ENCODE measurements around the gene GOLGA6L10.
"Not testable (repeated sequence)": the region's sequence is repeated elsewhere in the genome, so short reads cannot be mapped to it uniquely, and the experiment has no call there.

The GOLGA6L10 gene

DNA sequence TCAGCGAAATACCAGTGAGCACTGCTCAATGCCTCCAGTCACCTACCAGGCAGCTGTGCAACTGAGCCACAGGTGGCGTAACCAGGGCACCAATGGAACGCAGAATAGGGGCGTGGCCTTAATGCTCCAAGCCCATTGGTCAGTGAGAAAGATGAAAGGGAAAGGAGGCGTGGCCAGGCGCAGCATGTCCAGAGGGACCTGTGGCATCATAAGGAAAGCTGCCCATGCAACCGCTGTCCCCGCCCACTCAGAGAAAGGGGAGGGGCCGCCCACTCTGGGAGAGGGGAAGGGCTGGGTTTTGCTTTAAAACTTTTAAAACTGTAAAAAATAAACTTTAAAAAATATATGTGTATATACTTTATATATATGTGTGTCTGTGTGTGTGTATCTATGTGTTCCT, at the start of gene GOLGA6L10:
GOLGA6L10 (minus strand) TSS at position 101 of the 400 bp plus-strand sequence; CDS start at position 1, 100 bp downstream.
- DNase-seq = not testable (repeated sequence)

GRCh38 chr15:82398785-82399184, 49.5 kb upstream of the GOLGA6L10 start:
- no peak for DNase-seq

DNA sequence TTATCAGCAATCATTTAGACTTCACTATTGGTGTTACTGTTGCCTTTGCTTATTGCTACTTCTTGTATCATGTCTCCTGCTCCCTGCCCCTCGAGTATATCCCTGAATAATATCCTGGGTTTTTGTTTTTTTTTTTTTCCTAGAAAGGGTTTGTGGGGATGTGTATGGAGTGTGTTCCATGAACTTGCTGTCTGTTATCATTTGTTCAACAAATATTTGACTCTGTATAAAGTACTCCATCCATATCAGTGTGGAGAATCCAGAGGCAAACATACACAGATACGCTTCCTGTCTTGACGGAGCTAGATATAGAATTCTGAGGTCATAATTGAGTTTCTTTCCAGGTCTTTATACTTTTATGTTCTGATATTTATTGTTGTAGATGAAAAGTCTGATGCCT, 48.5 kb upstream of the GOLGA6L10 start:
- DNase-seq = no peak

- DNase-seq = not testable (repeated sequence)
These were observed 46.5 kb upstream of the GOLGA6L10 start for GRCh38 chr15:82395788-82396187.

DNA sequence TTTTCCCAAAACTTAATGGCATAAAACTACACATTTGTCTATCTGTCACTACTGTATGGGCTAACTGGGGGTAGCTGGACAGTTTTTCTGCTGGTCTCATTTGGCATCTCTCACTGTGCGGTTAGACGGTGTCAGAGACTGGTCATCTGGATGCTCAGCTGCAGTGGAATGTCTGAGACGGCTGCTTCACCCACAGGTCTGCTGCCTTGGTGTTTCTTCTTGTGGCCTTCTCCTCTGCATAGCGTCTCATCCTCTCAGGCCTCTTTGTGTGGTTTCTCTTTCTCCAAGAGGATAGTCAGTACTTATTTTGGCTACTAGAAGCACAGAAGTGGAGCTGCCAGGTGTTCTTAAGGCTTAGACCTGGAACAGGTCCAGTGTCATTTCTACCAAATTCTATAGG, 44.4 kb upstream of the GOLGA6L10 start:
- DNase-seq = no peak

GRCh38 chr15:82392077-82392476, 42.8 kb upstream of the GOLGA6L10 start:
- not testable (repeated sequence) for DNase-seq

- not testable (repeated sequence) for DNase-seq
These were observed 40.9 kb upstream of the GOLGA6L10 start for GRCh38 chr15:82390152-82390551.

GRCh38 chr15:82387209-82387608, 37.9 kb upstream of the GOLGA6L10 start:
- DNase-seq = not testable (repeated sequence)

DNA sequence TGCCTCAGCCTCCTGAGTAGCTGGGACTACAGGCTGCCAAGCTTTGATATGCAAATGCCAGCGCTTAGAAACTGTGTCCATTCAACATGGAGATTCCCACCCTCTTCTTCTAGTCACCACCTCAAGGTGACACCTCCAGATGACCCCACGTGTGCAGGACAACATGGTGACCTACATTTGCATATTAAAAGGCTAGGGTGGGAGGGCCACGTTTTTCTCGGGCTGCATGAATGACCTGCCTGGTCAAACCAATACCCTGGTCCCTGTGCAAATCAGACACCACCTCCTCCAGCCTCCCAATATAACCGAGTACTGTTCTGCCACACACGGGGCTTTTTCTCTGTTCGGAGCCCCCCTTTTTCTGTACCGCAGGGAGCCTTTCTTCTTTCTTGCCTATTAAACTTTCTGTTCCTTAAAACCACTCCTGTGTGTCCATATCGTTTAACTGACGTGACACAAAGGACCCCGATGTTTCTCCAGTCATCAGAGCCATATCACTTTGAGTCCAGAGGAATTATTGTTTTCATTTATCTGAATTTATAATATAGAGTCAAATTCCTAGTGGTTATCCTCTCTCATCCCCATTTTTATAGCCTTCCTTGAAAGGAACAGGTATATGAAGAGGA, 32.2 kb upstream of the GOLGA6L10 start:
- not testable (repeated sequence) for DNase-seq

GRCh38 chr15:82379552-82379951, 30.3 kb upstream of the GOLGA6L10 start:
- DNase-seq = not testable (repeated sequence)

- not testable (repeated sequence) for DNase-seq
These were observed 24.4 kb upstream of the GOLGA6L10 start for GRCh38 chr15:82373661-82374060.

DNA sequence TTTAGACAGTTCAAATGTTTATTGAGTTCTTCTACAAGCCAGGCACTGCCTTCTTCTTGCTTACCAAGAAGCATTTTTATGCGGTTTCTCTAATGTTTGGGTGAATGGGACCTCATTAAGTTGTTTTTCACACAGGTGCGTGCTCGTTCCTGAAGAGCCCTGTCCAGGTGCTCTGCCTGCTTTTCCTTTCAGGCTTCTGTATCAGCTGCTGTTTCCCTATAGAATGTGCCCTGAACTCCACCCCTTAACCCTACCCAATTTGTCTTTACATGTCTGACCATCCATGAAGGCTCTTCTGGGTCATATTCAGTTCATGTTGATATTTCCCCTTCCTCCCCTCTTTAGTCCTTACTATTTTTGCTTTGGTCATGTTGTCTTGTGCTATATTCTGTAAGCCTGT, 22.4 kb upstream of the GOLGA6L10 start:
- no peak for DNase-seq

GRCh38 chr15:82367790-82368189, 18.5 kb upstream of the GOLGA6L10 start:
- DNase-seq = not testable (repeated sequence)

DNA sequence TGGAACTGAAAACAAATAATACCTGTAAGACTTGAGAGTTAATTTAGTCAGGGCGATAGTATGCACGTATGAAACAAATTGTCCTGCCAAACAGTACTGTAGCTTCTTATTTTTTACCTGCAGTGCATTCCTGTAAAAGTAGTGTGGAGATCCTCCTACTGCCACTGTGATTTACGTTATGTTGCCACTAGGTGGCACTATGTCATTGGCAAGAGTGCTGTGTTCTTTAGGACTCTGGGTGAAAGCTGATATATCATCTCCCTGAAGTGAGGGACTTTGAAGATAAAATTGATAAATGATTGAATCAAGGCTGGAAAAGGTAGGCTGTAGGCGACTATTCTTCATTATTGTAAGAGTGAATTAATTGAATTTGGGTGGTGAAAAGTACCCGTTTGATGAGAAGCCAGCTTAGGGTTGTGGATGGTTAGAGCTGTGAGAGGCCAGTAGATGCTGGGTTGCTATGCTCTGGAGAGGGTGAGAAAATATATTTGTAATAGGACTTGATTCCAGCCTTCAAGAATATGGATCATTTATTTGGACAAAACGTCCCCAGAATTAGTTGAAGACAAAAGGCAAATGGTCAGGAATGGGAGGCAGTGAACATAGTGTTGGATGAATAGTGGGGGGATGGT, 16.5 kb upstream of the GOLGA6L10 start:
- DNase-seq = not testable (repeated sequence)

- not testable (repeated sequence) for DNase-seq
These were observed 15.3 kb upstream of the GOLGA6L10 start for GRCh38 chr15:82364548-82364947.

DNA sequence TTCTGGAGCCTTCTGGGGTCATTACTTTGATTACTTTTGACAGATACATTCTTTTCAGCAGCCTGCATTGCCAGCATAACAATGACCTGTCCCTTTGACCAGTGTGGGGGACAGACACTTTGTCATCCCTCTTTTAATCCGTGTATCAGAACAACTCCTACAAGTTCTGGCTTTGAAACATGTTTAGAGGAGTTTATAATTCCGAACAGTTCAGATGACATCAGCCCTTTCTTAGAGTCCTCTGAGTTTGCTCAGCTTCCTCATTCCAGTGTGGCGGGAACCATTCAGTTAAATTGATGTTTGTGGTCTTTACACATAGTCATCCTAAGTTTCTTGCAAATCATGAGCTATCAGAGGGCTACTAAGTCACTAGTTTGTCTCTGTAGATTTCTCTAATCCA, 13.5 kb upstream of the GOLGA6L10 start:
- DNase-seq = not testable (repeated sequence)

- not testable (repeated sequence) for DNase-seq
These were observed 11.3 kb upstream of the GOLGA6L10 start for GRCh38 chr15:82360618-82361017.

DNA sequence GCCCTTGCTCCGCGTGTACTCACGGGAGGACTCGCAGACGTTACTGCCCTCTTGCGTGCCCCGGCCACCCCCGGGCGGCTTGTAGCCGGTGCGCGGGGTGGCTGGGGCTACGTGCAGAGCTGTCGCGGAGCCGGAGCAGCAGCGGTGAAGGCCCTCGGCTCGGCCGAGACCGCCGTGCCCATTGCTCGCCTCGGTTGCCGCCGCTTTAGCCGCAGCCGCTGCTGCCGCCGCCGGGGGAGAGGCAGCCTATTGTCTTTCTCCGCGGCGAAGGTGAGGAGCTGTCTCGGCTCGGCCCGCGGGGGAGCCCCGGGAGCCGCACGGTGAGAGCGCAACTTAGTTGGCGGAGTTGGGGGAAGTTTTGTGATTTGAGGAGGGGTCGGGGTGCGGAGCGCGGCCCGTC, 5.8 kb upstream of the GOLGA6L10 start:
- not testable (repeated sequence) for DNase-seq

GRCh38 chr15:82354546-82354945, 5.3 kb upstream of the GOLGA6L10 start:
- not testable (repeated sequence) for DNase-seq

- DNase-seq = not testable (repeated sequence)
These were observed 1.6 kb downstream of the GOLGA6L10 start for GRCh38 chr15:82347645-82348044.

DNA sequence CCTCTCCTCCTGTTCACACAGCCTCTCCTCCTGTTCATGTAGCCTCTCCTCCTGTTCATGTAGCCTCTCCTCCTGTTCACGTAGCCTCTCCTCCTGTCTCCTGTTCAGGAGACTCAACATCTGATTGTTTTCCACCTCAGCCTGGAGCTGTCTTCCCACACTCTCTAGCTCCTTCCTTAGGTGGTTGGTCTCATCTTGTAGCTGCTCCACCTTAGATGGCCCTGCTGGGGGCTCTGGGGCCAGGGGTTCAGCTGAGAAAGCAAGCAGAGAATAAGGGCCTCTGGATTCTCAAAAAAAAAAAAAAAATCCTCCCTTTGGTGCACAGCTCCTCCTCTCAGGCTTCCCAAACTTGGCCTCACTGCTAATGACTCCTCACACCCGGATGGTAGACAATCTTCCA, 4.1 kb downstream of the GOLGA6L10 start:
- DNase-seq = not testable (repeated sequence)

- not testable (repeated sequence) for DNase-seq
These were observed 4.9 kb downstream of the GOLGA6L10 start for GRCh38 chr15:82344421-82344820.

DNA sequence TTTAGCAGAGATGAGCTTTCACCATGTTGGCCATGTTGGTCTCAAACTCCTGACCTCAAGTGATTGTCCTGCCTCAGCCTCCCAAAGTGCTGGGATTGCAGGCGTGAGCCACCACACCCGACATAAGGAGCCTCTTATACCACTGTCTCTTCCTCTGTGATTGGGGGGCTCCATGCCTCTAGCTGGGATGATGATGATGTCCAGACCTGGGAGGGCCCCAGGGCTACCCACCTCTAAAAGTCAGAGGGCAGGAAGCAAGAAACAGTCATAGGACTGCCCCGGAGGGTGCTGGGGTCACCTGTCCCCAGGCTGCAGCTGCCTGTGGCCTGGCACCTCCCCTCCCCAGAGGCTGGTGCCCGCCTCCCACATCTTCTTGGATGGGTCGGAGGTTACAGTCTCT, 5.4 kb downstream of the GOLGA6L10 start:
- DNase-seq = not testable (repeated sequence)

DNA sequence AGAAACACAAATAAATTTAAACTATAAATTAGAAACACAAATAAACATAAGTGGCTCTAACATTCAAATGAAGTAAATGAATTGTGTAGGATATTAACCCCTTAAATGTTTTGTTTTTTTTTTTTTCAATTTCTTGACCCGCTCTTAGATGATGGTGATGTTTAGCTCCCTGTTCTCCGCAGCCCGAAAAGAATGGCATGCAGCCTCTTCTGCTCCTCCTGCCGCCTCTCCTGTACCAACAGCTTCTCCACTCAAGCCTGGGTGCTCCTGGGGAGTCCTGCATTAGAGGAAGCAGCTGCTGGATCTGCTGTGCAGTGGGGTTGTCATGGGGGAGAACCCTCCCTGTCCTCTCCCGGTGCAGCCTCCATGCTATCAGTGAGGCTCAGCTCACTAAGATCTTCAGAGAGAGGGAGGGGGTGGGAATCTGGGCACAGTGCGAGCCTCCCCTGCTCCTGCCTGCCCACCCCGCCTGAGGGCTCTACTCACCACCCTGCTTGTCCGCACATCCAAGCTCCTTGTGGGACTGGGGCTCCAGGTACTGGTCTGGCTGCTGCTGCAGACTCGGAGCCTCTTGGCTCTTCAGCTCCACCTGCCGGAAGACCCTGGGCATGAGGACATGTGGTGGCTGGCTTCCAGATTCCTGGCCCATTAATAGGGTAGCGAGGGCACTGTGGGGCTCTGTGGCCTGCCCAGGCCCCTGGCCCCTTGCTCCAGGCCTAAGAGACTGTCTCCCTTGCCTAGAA, 6.5 kb downstream of the GOLGA6L10 start:
- DNase-seq = not testable (repeated sequence)
